Hepatocyte (in vitro differentiated cells): Measurements from ENCODE around the gene DGKZ.
A peak's percentile ranks its signal among the peaks of the same experiment; 100 is the strongest.

ENCODE experiments used
- EZH2 ChIP-seq: fragments of 200-600 bp; sonication (generic); IDR thresholded peaks from 2 replicates; pipeline ENCODE4 v1.6.1; 2016; ENCODE audit warnings: antibody characterized with exemption, mild to moderate bottlenecking, borderline replicate concordance
- TF ChIP-seq, protein P1 (sequence below): fragments of 200-600 bp; sonication (generic); IDR thresholded peaks from 2 replicates; pipeline ENCODE4 v1.5.1; 2016; ENCODE audit warnings: antibody characterized with exemption, mild to moderate bottlenecking; ENCODE audit not compliant: poor library complexity

DNA sequence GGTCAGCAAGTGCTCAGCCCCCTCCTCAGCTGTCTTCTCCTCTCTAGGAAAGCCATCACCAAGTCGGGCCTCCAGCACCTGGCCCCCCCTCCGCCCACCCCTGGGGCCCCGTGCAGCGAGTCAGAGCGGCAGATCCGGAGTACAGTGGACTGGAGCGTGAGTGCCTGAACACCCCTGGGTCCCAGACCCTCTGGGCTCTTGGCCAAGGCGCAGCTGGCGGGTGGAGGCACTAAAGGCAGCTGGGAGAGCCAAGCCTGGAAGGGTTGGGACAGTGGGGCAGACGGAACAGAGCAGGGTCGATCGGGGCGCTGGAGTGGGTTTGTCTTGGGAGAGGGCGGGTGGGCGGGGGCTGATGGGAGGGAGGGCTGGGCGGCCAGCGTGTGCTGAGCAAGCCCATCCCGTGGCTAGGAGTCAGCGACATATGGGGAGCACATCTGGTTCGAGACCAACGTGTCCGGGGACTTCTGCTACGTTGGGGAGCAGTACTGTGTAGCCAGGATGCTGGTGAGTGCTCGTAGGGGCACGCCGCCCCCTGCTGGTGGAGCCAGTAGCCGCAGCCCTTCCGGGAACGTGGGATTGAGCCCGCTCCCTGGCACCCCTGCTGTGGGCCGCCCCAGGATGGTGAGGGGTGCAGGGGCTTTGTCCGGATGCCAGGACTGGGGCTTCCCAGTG, 20.1 kb downstream of the DGKZ start:
- TF ChIP-seq, protein P1, sequence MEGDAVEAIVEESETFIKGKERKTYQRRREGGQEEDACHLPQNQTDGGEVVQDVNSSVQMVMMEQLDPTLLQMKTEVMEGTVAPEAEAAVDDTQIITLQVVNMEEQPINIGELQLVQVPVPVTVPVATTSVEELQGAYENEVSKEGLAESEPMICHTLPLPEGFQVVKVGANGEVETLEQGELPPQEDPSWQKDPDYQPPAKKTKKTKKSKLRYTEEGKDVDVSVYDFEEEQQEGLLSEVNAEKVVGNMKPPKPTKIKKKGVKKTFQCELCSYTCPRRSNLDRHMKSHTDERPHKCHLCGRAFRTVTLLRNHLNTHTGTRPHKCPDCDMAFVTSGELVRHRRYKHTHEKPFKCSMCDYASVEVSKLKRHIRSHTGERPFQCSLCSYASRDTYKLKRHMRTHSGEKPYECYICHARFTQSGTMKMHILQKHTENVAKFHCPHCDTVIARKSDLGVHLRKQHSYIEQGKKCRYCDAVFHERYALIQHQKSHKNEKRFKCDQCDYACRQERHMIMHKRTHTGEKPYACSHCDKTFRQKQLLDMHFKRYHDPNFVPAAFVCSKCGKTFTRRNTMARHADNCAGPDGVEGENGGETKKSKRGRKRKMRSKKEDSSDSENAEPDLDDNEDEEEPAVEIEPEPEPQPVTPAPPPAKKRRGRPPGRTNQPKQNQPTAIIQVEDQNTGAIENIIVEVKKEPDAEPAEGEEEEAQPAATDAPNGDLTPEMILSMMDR = peak; percentile 83
- no peak for TF ChIP-seq EZH2
